ENCODE data around the gene YTHDF1. TPM values are rescaled to one million over a fixed set of nuclear protein-coding genes. Genes with fewer than 3 reads are reported as not detected.

The YTHDF1 gene
- total RNA-seq, 4 donors from 2014 or later, result 20.9 to 24.3 (median 21.8) TPM

DNA sequence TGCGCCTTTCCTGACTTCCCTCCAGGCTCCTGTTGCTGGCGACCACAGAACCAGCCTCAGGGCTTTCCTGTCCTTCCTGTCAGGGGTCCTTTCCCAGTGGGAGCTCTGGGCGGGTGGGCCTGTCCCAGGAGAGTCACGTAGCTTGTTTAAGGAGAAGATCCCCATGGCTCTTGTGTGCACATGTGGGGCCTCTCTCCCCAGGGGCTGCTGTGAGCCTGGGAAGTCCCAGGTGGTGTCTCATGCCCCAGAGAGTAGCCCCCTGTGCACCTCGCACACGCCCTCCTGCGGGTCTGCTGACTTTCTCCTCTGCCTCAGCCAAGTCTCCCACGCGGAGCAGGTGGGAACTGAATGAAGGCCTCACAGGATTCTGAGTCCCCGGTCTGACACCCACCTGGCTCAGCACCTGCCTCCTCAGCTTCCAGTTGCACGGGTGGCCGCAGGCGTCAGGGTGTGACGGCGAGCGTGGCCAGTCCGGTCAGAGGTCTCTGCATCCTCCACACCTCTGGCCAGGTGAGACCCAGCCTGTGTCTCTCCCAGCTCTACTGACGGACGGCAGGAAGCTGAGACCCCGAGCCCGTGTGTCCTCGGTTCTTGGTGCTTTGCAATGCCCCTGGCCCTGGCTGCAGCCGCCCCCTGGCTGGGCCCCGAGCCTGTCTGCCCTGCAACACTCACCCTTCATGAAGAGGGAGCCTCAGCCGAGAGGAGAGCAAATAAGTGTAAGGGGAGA, 44.0 kb upstream of the YTHDF1 start:
- TF ChIP-seq, protein P1, sequence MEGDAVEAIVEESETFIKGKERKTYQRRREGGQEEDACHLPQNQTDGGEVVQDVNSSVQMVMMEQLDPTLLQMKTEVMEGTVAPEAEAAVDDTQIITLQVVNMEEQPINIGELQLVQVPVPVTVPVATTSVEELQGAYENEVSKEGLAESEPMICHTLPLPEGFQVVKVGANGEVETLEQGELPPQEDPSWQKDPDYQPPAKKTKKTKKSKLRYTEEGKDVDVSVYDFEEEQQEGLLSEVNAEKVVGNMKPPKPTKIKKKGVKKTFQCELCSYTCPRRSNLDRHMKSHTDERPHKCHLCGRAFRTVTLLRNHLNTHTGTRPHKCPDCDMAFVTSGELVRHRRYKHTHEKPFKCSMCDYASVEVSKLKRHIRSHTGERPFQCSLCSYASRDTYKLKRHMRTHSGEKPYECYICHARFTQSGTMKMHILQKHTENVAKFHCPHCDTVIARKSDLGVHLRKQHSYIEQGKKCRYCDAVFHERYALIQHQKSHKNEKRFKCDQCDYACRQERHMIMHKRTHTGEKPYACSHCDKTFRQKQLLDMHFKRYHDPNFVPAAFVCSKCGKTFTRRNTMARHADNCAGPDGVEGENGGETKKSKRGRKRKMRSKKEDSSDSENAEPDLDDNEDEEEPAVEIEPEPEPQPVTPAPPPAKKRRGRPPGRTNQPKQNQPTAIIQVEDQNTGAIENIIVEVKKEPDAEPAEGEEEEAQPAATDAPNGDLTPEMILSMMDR (IDR thresholded peaks at IDR 0.05; ENCODE audit: low read depth), result no peak

DNA sequence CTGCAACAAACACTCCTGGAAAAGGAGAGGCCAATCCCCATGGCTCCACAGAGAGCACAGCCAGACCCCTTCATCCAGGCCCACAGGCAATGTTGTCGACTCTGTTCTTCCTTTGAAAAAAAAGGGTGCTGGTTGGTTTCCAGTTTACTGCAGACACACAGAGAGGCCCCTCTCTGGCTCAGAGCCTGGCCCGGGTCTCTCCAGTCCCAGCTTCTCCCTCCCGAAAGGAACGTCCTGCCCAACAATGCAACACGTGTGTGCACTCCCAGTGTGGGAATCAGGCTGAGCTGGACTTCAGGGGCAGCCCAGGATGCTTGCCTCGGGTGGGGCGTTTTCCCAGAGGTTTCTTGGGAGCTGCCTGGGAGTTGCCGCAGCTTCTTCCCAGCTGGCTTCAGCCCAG, 42.9 kb upstream of the YTHDF1 start:
- TF ChIP-seq, protein P1 (IDR thresholded peaks at IDR 0.05; ENCODE audit: low read depth), result no peak

DNA sequence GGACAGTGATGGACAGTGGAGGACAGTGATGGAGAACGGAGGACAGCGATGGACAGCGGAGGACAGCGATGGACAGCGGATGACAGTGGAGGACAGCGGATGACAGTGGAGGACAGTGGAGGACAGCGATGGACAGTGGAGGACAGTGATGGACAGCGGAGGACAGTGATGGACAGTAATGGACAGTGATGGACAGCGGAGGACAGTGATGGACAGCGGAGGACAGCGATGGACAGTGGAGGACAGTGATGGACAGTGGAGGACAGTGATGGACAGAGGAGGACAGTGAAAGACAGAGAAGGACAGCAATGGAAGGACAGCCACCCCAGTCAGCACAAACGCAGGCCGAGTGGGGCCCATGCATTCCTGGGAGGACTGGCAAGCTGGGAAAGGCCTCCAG, 41.7 kb upstream of the YTHDF1 start:
- TF ChIP-seq, protein P1 (IDR thresholded peaks at IDR 0.05; ENCODE audit: low read depth), result no peak

DNA sequence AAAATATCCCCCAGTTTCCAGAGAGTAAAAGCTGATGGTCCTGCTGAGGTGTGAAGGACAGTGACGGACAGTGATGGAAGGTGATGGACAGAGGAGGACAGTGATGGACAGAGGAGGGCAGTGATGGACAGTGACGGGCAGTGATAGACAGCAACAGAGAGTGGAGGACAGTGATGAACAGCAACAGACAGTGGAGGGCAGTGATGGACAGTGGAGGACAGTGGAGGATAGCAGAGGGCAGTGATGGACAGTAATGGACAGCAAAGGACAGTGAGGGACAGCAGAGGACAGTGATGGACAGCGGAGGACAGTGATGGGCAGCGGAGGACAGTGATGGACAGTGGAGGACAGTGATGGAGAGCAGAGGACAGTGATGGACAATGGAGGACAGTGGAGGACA, 41.0 kb upstream of the YTHDF1 start:
- TF ChIP-seq, protein P1 (IDR thresholded peaks at IDR 0.05; ENCODE audit: low read depth), result no peak

DNA sequence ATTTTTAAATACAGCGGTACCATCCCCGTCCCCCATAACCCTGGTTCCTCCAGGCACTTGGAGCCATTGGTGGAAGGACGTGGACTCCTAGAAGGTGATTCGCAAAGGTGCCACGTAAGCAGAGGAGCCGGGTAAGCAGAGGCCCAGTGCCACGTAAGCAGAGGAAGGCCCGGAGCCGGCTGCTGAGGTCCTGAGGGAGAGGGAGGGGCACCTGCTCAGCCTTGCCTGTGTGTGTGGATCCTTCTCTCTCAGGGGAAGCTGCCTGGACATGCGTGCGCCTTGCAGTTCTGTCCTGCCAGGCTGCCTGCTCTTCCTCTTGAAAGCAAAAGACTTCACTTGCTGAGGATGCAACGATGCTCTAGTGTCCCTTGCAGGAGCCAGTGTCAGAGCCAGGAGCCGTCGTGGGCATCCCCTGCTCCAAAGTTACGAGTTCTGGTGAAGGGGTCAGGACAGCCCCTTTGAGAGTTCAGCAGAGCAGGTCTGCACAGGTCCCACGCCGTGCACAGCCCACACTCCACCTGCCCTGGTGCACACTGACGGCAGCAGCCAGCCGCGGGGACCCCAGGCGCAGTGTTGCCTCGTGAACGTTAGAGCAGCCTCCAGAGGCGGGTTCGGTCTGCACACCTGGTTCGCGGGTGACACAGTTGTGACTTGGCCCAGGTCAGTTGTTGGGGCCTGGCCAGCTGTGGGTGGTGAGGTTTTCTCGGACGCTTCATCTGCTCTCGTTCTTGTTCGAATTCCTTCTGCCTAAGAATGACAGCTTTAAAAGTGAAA, 40.2 kb upstream of the YTHDF1 start:
- TF ChIP-seq, protein P1 (IDR thresholded peaks at IDR 0.05; ENCODE audit: low read depth), result no peak

DNA sequence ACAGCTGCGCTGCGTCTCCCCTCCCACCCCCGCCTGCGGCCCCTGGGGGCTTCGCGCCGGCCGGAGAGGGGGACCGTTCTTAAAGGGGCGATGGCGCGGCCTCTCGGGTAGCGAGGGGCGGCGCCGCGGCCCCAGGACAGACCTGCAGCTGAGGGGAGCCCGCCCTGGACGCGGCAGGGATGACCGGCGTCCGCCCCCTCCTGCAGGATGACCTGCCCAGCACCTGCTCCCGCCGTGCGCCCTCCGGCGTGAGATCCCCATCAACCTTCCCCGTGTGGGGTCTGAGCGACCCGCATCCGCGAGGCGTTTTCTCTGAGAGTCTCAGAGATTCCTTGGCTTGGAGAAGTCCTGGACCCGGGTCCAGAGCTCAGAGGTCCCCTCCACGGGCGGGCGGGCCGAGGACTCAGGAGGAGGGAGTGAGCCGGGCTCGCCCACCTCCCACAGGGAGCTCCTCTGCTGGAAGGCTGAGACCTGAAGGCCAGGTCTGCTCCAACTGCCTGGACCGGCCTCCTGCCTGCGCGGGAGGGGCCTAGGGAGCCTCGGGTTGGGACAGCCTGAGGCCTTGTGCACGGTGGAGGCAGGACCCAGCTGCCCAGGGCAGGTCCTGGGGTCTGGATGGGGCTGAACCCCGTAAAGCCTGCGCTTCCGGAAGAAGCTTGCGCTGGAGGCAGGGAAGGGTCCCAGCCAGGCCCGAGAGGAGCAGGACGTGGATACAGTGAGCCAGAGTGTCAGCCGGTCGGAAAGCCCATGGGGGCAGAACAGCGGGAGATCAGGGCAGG, 38.9 kb upstream of the YTHDF1 start:
- TF ChIP-seq, protein P1 (IDR thresholded peaks at IDR 0.05; ENCODE audit: low read depth), result no peak

DNA sequence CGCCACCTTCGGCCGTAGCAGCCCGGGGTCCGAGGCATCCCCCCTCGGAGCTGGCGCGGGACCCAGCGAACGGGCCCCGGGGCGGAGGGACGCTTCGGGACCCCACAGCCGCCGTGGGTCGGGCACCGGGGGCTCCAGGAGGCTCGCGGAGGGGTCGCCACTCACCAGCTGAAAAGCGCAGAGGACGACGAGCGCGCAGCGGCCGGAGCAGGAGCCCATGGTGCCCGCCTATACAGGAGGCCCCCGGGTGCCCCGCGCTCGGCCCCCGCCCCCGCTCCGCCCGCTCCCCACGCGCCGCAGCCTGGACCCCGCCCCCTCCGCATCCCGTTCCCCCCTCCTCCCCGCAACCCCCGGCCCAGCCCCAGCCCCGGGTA, 38.3 kb upstream of the YTHDF1 start, which contains the start of gene NKAIN4:
Gene NKAIN4 (minus strand): TSS at position 232 of the 374 bp plus-strand sequence. CDS start 13 bp downstream, at position 219.
- TF ChIP-seq, protein P1 (IDR thresholded peaks at IDR 0.05; ENCODE audit: low read depth), result no peak

All from subcutaneous adipose tissue (tissue), 4 donors.